WERI-Rb-1 (cell line): Measurements from ENCODE around the gene GAB1.

ENCODE experiments used
- DNase-seq: peaks from one replicate; pipeline ENCODE4 v3.0.0-alpha.2; 2020
- H3K27ac ChIP-seq: fragments of 250-450 bp; sonication (Bioruptor Pico); 2 replicates; pipeline ENCODE4 v1.5.1; 2020; ENCODE audit warnings: mild to moderate bottlenecking, moderate library complexity
- H3K27me3 ChIP-seq: fragments of 250-450 bp; sonication (Bioruptor Pico); 2 replicates; pipeline ENCODE4 v1.5.1; 2021; ENCODE audit warnings: mild to moderate bottlenecking, low read depth, moderate library complexity; ENCODE audit not compliant: insufficient read depth, severe bottlenecking
- H3K36me3 ChIP-seq: fragments of 250-450 bp; sonication (Bioruptor Pico); 2 replicates; pipeline ENCODE4 v1.5.1; 2020; ENCODE audit warnings: mild to moderate bottlenecking, moderate library complexity
- H3K4me3 ChIP-seq: 2 replicates; pipeline ENCODE4 v1.5.1; 2011; ENCODE audit warnings: low read depth, mild to moderate bottlenecking, control low read depth, low read length
- H3K9me3 ChIP-seq: fragments of 250-450 bp; sonication (Bioruptor Pico); 2 replicates; pipeline ENCODE4 v1.5.1; 2021; ENCODE audit warnings: mild to moderate bottlenecking, moderate library complexity; ENCODE audit not compliant: severe bottlenecking
- CTCF ChIP-seq: IDR thresholded peaks from 2 replicates; pipeline ENCODE4 v1.5.1; 2011; ENCODE audit warnings: low read depth, mild to moderate bottlenecking, control low read depth, inconsistent platforms, low read length

GAB1 gene

GRCh38 chr4:143406523-143406922 is 69.8 kb downstream of the GAB1 start:
- H3K27me3 ChIP-seq = no peaks in the 10 kb centered on the region
- TF ChIP-seq CTCF = no peak
- no peak for DNase-seq
- no peak overlapping the region for H3K27ac ChIP-seq
- no peaks in the 10 kb centered on the region for H3K36me3 ChIP-seq
- H3K9me3 ChIP-seq = no peaks in the 10 kb centered on the region
- no peak overlapping the region for H3K4me3 ChIP-seq

- no peaks in the 10 kb centered on the region for H3K9me3 ChIP-seq
- TF ChIP-seq CTCF = no peak
- DNase-seq = no peak
- H3K4me3 ChIP-seq = no peak overlapping the region
- H3K27me3 ChIP-seq = no peaks in the 10 kb centered on the region
- H3K27ac ChIP-seq = no peak overlapping the region
- H3K36me3 ChIP-seq = no peaks in the 10 kb centered on the region
Observed at GRCh38 chr4:143407474-143407873, 70.8 kb downstream of the GAB1 start.

- no peak for TF ChIP-seq CTCF
- Histone ChIP-seq H3K27ac (no peak overlapping the region), H3K9me3 (no peaks in the 10 kb centered on the region), H3K4me3 (no peak overlapping the region), H3K36me3 (no peaks in the 10 kb centered on the region), H3K27me3 (no peaks in the 10 kb centered on the region)
- no peak for DNase-seq
Observed at GRCh38 chr4:143407888-143408287, 71.2 kb downstream of the GAB1 start.

GRCh38 chr4:143410015-143410414 is 73.3 kb downstream of the GAB1 start:
- DNase-seq = no peak
- no peak overlapping the region for H3K4me3 ChIP-seq
- H3K9me3 ChIP-seq = no peaks in the 10 kb centered on the region
- no peak for TF ChIP-seq CTCF
- H3K27me3 ChIP-seq = no peaks in the 10 kb centered on the region
- no peaks in the 10 kb centered on the region for H3K36me3 ChIP-seq
- H3K27ac ChIP-seq = no peak overlapping the region

- Histone ChIP-seq H3K27me3 (no peaks in the 10 kb centered on the region), H3K36me3 (peaks cover 1% of the 10 kb centered on the region), H3K9me3 (no peaks in the 10 kb centered on the region), H3K27ac (no peak overlapping the region), H3K4me3 (no peak overlapping the region)
- TF ChIP-seq CTCF = no peak
- DNase-seq = no peak
Observed at GRCh38 chr4:143411527-143412419, 75.1 kb downstream of the GAB1 start.

- TF ChIP-seq CTCF = no peak
- H3K9me3 ChIP-seq = no peaks in the 10 kb centered on the region
Observed at GRCh38 chr4:143412420-143412758, 75.7 kb downstream of the GAB1 start.

More at GRCh38 chr4:143412420-143412758, 75.7 kb downstream of the GAB1 start:
- Histone ChIP-seq H3K36me3 (peaks cover 3% of the 10 kb centered on the region), H3K4me3 (no peak overlapping the region), H3K27ac (no peak overlapping the region), H3K27me3 (no peaks in the 10 kb centered on the region)
- no peak for DNase-seq
